GM23338 (cell line): Measurements from ENCODE around the gene GRAMD2B. TPM values are rescaled to one million over a fixed set of nuclear protein-coding genes. Genes with fewer than 3 reads are reported as not detected.

Source experiments
- ATAC-seq: fragments of 200-7000 bp; cut with Tn5 transposase; 3 replicates; pipeline ENCODE4 v1.9.1; 2020
- DNase-seq: peaks from one replicate; pipeline ENCODE4 v3.0.0-alpha.2; 2015; ENCODE audit warnings: low spot score
- H2AFZ ChIP-seq: fragments of 200-600 bp; sonication (generic); 2 replicates; pipeline ENCODE4 v1.8.0; 2016; ENCODE audit warnings: antibody characterized with exemption, mild to moderate bottlenecking, moderate library complexity
- H3F3A ChIP-seq: fragments of 200-600 bp; sonication (generic); replicated peaks from 2 replicates; pipeline ENCODE4 v1.8.0; 2017; ENCODE audit warnings: antibody characterized with exemption, mixed run types, low read depth
- H3K27ac ChIP-seq: fragments of 200-600 bp; sonication (generic); 2 replicates; pipeline ENCODE4 v1.6.1; 2016; ENCODE audit warnings: low read depth
- H3K27me3 ChIP-seq: fragments of 200-600 bp; sonication (generic); 2 replicates; pipeline ENCODE4 v1.8.0; 2016; ENCODE audit warnings: mild to moderate bottlenecking, mixed run types, moderate library complexity; ENCODE audit not compliant: insufficient read depth
- H3K36me3 ChIP-seq: fragments of 200-600 bp; sonication (generic); 2 replicates; pipeline ENCODE4 v1.8.0; 2016; ENCODE audit warnings: mild to moderate bottlenecking; ENCODE audit not compliant: insufficient read depth
- H3K4me1 ChIP-seq: fragments of 200-600 bp; sonication (generic); 2 replicates; pipeline ENCODE4 v1.8.0; 2016; ENCODE audit warnings: mild to moderate bottlenecking, moderate library complexity; ENCODE audit not compliant: insufficient read depth
- H3K4me2 ChIP-seq: fragments of 200-600 bp; sonication (generic); 2 replicates; pipeline ENCODE4 v1.7.1; 2017; ENCODE audit warnings: mixed run types
- H3K4me3 ChIP-seq: fragments of 200-600 bp; sonication (generic); 2 replicates; pipeline ENCODE4 v1.6.1; 2016; ENCODE audit warnings: mixed run types
- H3K79me2 ChIP-seq: fragments of 200-600 bp; sonication (generic); replicated peaks from 2 replicates; pipeline ENCODE4 v1.8.0; 2017; ENCODE audit warnings: mild to moderate bottlenecking; ENCODE audit not compliant: insufficient read depth
- H3K9me2 ChIP-seq: fragments of 200-600 bp; sonication (generic); 2 replicates; pipeline ENCODE4 v1.8.0; 2017; ENCODE audit not compliant: insufficient read depth
- H4K20me1 ChIP-seq: fragments of 200-600 bp; sonication (generic); replicated peaks from 2 replicates; pipeline ENCODE4 v1.8.0; 2017; ENCODE audit warnings: mild to moderate bottlenecking; ENCODE audit not compliant: insufficient read depth
- H3K27ac Mint-ChIP-seq: 2 replicates; pipeline ENCODE4 v1.8.0; 2020; ENCODE audit warnings: inconsistent platforms, mild to moderate bottlenecking, moderate library complexity, mixed read lengths
- H3K27me3 Mint-ChIP-seq: 3 replicates; pipeline ENCODE4 v1.8.0; 2022; ENCODE audit warnings: low read depth, mild to moderate bottlenecking, moderate library complexity, mixed read lengths, inconsistent platforms; ENCODE audit not compliant: insufficient read depth, poor library complexity
- H3K36me3 Mint-ChIP-seq: 3 replicates; pipeline ENCODE4 v1.8.0; 2021; ENCODE audit warnings: low read depth, mild to moderate bottlenecking, inconsistent platforms, moderate library complexity, mixed read lengths
- H3K4me1 Mint-ChIP-seq: 3 replicates; pipeline ENCODE4 v1.8.0; 2020; ENCODE audit warnings: mild to moderate bottlenecking, inconsistent platforms, mixed read lengths
- H3K4me3 Mint-ChIP-seq: 3 replicates; pipeline ENCODE4 v1.8.0; 2021; ENCODE audit warnings: moderate library complexity, mild to moderate bottlenecking, inconsistent platforms, mixed read lengths
- H3K9me3 Mint-ChIP-seq: 3 replicates; pipeline ENCODE4 v1.8.0; 2020; ENCODE audit warnings: moderate library complexity, mild to moderate bottlenecking, inconsistent platforms, mixed read lengths
- CREB1 ChIP-seq: fragments of 250-450 bp; sonication (Bioruptor Pico); IDR thresholded peaks from 2 replicates; pipeline ENCODE4 v1.5.0; 2020; ENCODE audit warnings: low read depth, mild to moderate bottlenecking, moderate library complexity
- CTCF ChIP-seq, 2 experiments: fragments of 200-600 bp in 1 of 2; sonication (generic) in 1 of 2; conservative IDR thresholded peaks; 2 replicates each; pipeline versions ENCODE4 v1.5.1 to v1.6.1; 2016 to 2017; ENCODE audit warnings: antibody characterized with exemption in 2 of 2, low read depth in 2 of 2, mild to moderate bottlenecking in 2 of 2, moderate library complexity in 1 of 2
- EZH2 ChIP-seq: fragments of 200-600 bp; sonication (generic); IDR thresholded peaks from one replicate; pipeline ENCODE4 v1.8.0; 2017; ENCODE audit warnings: antibody characterized with exemption, mild to moderate bottlenecking, low read depth; ENCODE audit not compliant: unreplicated experiment
- JUNB ChIP-seq: IDR thresholded peaks from one replicate; pipeline ENCODE4 v1.6.1; 2016; ENCODE audit warnings: antibody characterized with exemption; ENCODE audit not compliant: unreplicated experiment
- NANOG ChIP-seq: IDR thresholded peaks from 2 replicates; pipeline ENCODE4 v1.6.1; 2016; ENCODE audit warnings: antibody characterized with exemption, borderline replicate concordance
- REST ChIP-seq: IDR thresholded peaks from one replicate; pipeline ENCODE4 v1.6.1; 2018; ENCODE audit warnings: antibody characterized with exemption; ENCODE audit not compliant: unreplicated experiment
- ZNF114 ChIP-seq: fragments of 250-450 bp; sonication (Bioruptor Pico); IDR thresholded peaks from 2 replicates; pipeline ENCODE4 v1.5.0; 2020; ENCODE audit warnings: mild to moderate bottlenecking, moderate library complexity
- ZNF462 ChIP-seq: fragments of 250-450 bp; sonication (Bioruptor Pico); IDR thresholded peaks from 2 replicates; pipeline ENCODE4 v1.5.0; 2020; ENCODE audit warnings: mild to moderate bottlenecking, moderate library complexity
- polyA plus RNA-seq: library from polyadenylated mRNA; unstranded; fragments of >200 nt; fragmentation: Nextera tagmentation; extraction: Ambion mirVana; gene quantifications from 2 replicates; pipeline ENCODE4 v1.2.1, GENCODE V29; 2016
- total RNA-seq: library from RNA; depleted of rRNA; stranded (reverse); fragments of >200 nt; shearing (Covaris generic); gene quantifications from 2 replicates; pipeline ENCODE4 v1.2.3, GENCODE V29; 2014

Gene GRAMD2B
- total and polyA plus RNA-seq, 2 experiments from 2014 or later, result 9.7 to 16.9 TPM

- TF ChIP-seq ZNF462 (CRISPR knock-in tag) (no peak), ZNF114 (CRISPR knock-in tag) (no peak), EZH2 (no peak), NANOG (no peak), CTCF (conservative IDR thresholded peaks at IDR 0.05; ENCODE audit: low read depth in 2 of 2) (no peak), JUNB (no peak), CREB1 (no peak)
These were observed 80.4 kb downstream of the GRAMD2B start (continued) for GRCh38 chr5:126503602-126504104.

GRCh38 chr5:126506079-126506478 lies 82.9 kb downstream of the GRAMD2B start:
- Mint-ChIP-seq H3K27ac (no peak overlapping the region), H3K4me1 (peaks cover 5% of the 10 kb centered on the region; the same call in 1 of the 3 replicates), H3K27me3 (peaks cover 3% of the 10 kb centered on the region), H3K4me3 (no peak overlapping the region), H3K36me3 (no peaks in the 10 kb centered on the region), H3K9me3 (no peaks in the 10 kb centered on the region)
- DNase-seq, result no peak
- no peak for TF ChIP-seq REST
- ATAC-seq, result no peak
- Histone ChIP-seq H3K4me3 (no peak overlapping the region), H3K36me3 (no peaks in the 10 kb centered on the region), H3K27ac (no peak overlapping the region; the same call in 1 of the 2 replicates), H4K20me1 (no peaks in the 10 kb centered on the region), H3K27me3 (no peaks in the 10 kb centered on the region), H2AFZ (peak overlapping the region; percentile 59; the same call in 1 of the 2 replicates), H3F3A (no peaks in the 10 kb centered on the region), H3K9me2 (0 out of 2 replicates have a peak, but pooled peaks cover 6% of the 10 kb centered on the region), H3K79me2 (no peaks in the 10 kb centered on the region), H3K4me2 (no peak overlapping the region), H3K4me1 (no peaks in the 10 kb centered on the region)
